H1 (cell line): ENCODE measurements around the gene OLFML2B. TPM values are rescaled to one million over a fixed set of nuclear protein-coding genes. Genes with fewer than 3 reads are reported as not detected.

Source experiments
- E2F6 ChIP-seq: IDR thresholded peaks from 2 replicates; pipeline ENCODE4 v1.6.1; 2012; ENCODE audit warnings: inconsistent platforms
- TAF7 ChIP-seq: optimal IDR thresholded peaks from 2 replicates; pipeline ENCODE3; 2011; ENCODE audit warnings: low read depth, mild to moderate bottlenecking, inconsistent platforms, low read length, moderate library complexity, borderline replicate concordance
- polyA plus RNA-seq, 7 experiments: library from polyadenylated mRNA; depleted of rRNA in 3 of 7; stranded (reverse) in 5 of 7; unstranded in 2 of 7; fragments of >200 nt in 5 of 7; fragments of 200-250 nt in 2 of 7; gene quantifications; 1 replicate in 5 of 7; 2 replicates in 1 of 7; 4 replicates in 1 of 7; pipeline versions ENCODE4 v1.2.1 to v1.2.3, GENCODE V29; 2011 to 2013; ENCODE audit warnings: missing spikeins in 2 of 7, mixed read lengths in 2 of 7
- total RNA-seq: library from RNA; stranded (reverse); fragmentation: NEBNext Ultra II Directional; extraction: Animal tissue kit (Norgen Biotek cat#: 25700); gene quantifications from 2 replicates; pipeline ENCODE4 v1.2.1, GENCODE V29; 2021

The OLFML2B gene
- total and polyA plus RNA-seq, 2 of the 8 experiments (the other 6 are each of a cell fraction or from before 2014, with no cell fraction given) = 6.5 to 10.4 TPM

- no peak for TF ChIP-seq E2F6
- TF ChIP-seq TAF7 = no peak
These were observed 44.6 kb upstream of the OLFML2B start (continued) for GRCh38 chr1:162068301-162068700.
